Measurements from ENCODE around the gene MYO10.

DNA sequence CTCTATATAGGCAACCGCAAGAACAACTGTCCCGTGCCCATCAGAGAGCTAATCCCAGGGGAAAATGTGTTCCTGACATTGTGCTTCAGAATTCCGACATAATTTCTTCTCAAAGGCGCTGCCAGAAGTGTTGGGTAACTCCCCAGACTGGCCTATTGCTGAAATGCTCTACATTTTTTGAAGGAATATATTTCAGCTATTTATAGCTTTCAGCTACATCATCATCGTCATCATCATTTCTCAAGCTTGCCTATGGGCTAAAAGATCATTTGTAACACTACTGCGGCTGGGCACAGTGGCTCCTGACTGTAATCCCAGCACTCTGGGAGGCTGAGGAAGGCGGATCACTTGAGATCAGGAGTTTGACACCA lies 49.7 kb downstream of the MYO10 start:
- TF ChIP-seq, protein P1, sequence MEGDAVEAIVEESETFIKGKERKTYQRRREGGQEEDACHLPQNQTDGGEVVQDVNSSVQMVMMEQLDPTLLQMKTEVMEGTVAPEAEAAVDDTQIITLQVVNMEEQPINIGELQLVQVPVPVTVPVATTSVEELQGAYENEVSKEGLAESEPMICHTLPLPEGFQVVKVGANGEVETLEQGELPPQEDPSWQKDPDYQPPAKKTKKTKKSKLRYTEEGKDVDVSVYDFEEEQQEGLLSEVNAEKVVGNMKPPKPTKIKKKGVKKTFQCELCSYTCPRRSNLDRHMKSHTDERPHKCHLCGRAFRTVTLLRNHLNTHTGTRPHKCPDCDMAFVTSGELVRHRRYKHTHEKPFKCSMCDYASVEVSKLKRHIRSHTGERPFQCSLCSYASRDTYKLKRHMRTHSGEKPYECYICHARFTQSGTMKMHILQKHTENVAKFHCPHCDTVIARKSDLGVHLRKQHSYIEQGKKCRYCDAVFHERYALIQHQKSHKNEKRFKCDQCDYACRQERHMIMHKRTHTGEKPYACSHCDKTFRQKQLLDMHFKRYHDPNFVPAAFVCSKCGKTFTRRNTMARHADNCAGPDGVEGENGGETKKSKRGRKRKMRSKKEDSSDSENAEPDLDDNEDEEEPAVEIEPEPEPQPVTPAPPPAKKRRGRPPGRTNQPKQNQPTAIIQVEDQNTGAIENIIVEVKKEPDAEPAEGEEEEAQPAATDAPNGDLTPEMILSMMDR (IDR thresholded peaks at IDR 0.05), result no peak
- no peak for TF ChIP-seq POLR2A (IDR thresholded peaks at IDR 0.05)
